ENCODE data around the gene MGA. TPM values are rescaled to one million over a fixed set of nuclear protein-coding genes. Genes with fewer than 3 reads are reported as not detected.

MGA gene
- total RNA-seq, 2 experiments from 2014 or later: 36.1 to 37.1 TPM

DNA sequence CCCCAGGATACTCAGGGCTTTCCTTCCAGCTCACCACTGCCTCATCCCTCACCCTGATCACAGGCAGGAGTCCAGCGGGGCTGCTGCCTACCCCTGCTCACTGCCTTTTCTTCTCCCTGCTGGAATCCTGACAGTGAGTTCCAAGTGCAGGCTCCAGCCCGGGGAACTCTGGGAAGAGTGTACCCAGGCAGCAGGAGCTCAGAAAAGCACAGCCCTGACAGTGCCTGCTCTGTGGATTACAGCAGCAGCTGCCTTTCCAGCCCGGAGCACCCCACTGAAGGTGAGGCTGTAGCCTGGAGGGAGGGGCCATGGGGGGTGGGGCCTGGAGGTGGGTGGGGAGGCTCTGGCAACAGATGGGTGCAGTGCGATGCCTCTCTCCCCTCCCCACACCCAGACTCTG, 161.6 kb downstream of the MGA start:
- ATAC-seq: no peak
- no peak for DNase-seq
- Mint-ChIP-seq H3K4me1 (ENCODE audit: low read depth) (peaks cover 4% of the 10 kb centered on the region), H3K36me3 (ENCODE audit: low read depth) (peaks cover 27% of the 10 kb centered on the region), H3K27ac (no peak overlapping the region), H3K27me3 (ENCODE audit: low read depth) (no peaks in the 10 kb centered on the region), H3K9me3 (ENCODE audit: insufficient read depth) (no peaks in the 10 kb centered on the region), H3K4me3 (no peak overlapping the region)
- ChIA-PET CTCF (interaction anchor here (1.0 to 3.3 kb wide), 5 partner anchors 10 to 126 kb away, joined by 3 to 19 read pairs (median 5); partner anchors contain the start of gene MAPKBP1), POLR2A (no interaction called here)

GRCh38 chr15:41822471-41822870, 162.3 kb downstream of the MGA start:
- Mint-ChIP-seq H3K9me3 (ENCODE audit: insufficient read depth) (no peaks in the 10 kb centered on the region), H3K27me3 (ENCODE audit: low read depth) (no peaks in the 10 kb centered on the region), H3K4me3 (no peak overlapping the region), H3K36me3 (ENCODE audit: low read depth) (peaks cover 23% of the 10 kb centered on the region), H3K4me1 (ENCODE audit: low read depth) (peaks cover 4% of the 10 kb centered on the region), H3K27ac (no peak overlapping the region)
- CTCF ChIA-PET: interaction anchor here (1.4 to 3.3 kb wide), 2 partner anchors 10 to 48 kb away, joined by 3 to 19 read pairs; partner anchors contain the start of gene MAPKBP1
- ATAC-seq: no peak
- POLR2A ChIA-PET: no interaction called here
- no peak for DNase-seq

Small RNAs within 50 kb of the gene (microRNA-seq; reads per million reads assigned to microRNA genes)
- not detected for gene MIR626

Other genes starting within 250 kb of the MGA start
- gene RTF1, start 243.3 kb upstream of the MGA start, total RNA-seq: 10 to 100 TPM; 31.0 to 40.7 TPM
- gene ITPKA, start 166.5 kb upstream of the MGA start, total RNA-seq: under 1 TPM; 0.24 to 0.29 TPM
- under 1 TPM; 0.21 TPM for gene LTK, start 146.6 kb upstream of the MGA start, total RNA-seq
- gene RPAP1, start 116.1 kb upstream of the MGA start, total RNA-seq: 10 to 100 TPM; 38.1 to 41.6 TPM
- under 1 TPM; 0.29 to 0.71 TPM for gene TYRO3, start 101.2 kb upstream of the MGA start, total RNA-seq
- gene MAPKBP1, start 114.1 kb downstream of the MGA start, total RNA-seq: 10 to 100 TPM; 30.4 to 30.9 TPM
- gene JMJD7, start 167.7 kb downstream of the MGA start, total RNA-seq: 10 to 100 TPM; 19.5 to 22.8 TPM
- 10 to 100 TPM in 1 of 2 experiments, 1 to 10 TPM in 1; 8.9 to 13.1 TPM for gene PLA2G4B, start 178.4 kb downstream of the MGA start, total RNA-seq
- under 1 TPM; 0.16 to 0.21 TPM for gene SPTBN5, start 233.6 kb downstream of the MGA start, total RNA-seq

Data from activated CD8-positive, alpha-beta T cell treated with anti-CD3 and anti-CD28 coated beads, Interleukin-2, amount 10 ng/mL, durations not matched to agents 7 days and 5 days (primary cell).